WTC11 (cell line): Measurements from ENCODE around the gene DESI1.
"Not testable (repeated sequence)": the region's sequence is repeated elsewhere in the genome, so short reads cannot be mapped to it uniquely, and the experiment has no call there.

ENCODE experiments used
- ARID4B ChIP-seq: sonication (generic); formaldehyde crosslinking; IDR thresholded peaks from 2 replicates; pipeline ENCODE4 v1.8.0; 2023; ENCODE audit warnings: missing genetic modification reagents, mild to moderate bottlenecking, borderline replicate concordance
- ATF2 ChIP-seq: sonication (generic); formaldehyde crosslinking; IDR thresholded peaks from 2 replicates; pipeline ENCODE4 v1.8.1; 2022; ENCODE audit warnings: low read depth, missing genetic modification reagents, borderline replicate concordance
- ATF3 ChIP-seq: sonication (generic); formaldehyde crosslinking; conservative IDR thresholded peaks from 2 replicates; pipeline ENCODE4 v1.8.1; 2022; ENCODE audit warnings: mild to moderate bottlenecking, missing genetic modification reagents
- CREB1 ChIP-seq: sonication (generic); formaldehyde crosslinking; IDR thresholded peaks from 2 replicates; pipeline ENCODE4 v1.8.0; 2023; ENCODE audit warnings: mild to moderate bottlenecking, missing genetic modification reagents
- CTCF ChIP-seq: fragments of 200-600 bp; IDR thresholded peaks from 2 replicates; pipeline ENCODE4 v1.8.0; 2022; ENCODE audit warnings: antibody characterized with exemption
- E2F1 ChIP-seq: sonication (generic); formaldehyde crosslinking; IDR thresholded peaks from 2 replicates; pipeline ENCODE4 v1.8.0; 2022; ENCODE audit warnings: mild to moderate bottlenecking, missing genetic modification reagents
- NFYB ChIP-seq: sonication (generic); formaldehyde crosslinking; conservative IDR thresholded peaks from 2 replicates; pipeline ENCODE4 v1.8.0; 2022; ENCODE audit warnings: low read depth, missing genetic modification reagents
- NR1H2 ChIP-seq: sonication (generic); formaldehyde crosslinking; IDR thresholded peaks from 2 replicates; pipeline ENCODE4 v1.9.0; 2021; ENCODE audit warnings: mild to moderate bottlenecking, moderate library complexity, missing genetic modification reagents
- SOX15 ChIP-seq: fragments of 250-450 bp; sonication (Bioruptor Pico); IDR thresholded peaks from 2 replicates; pipeline ENCODE4 v1.9.0; 2021; ENCODE audit warnings: mild to moderate bottlenecking
- TEAD4 ChIP-seq: sonication (generic); formaldehyde crosslinking; IDR thresholded peaks from 2 replicates; pipeline ENCODE4 v1.8.0; 2022; ENCODE audit warnings: mild to moderate bottlenecking, missing genetic modification reagents
- USF2 ChIP-seq: sonication (generic); formaldehyde crosslinking; IDR thresholded peaks from 2 replicates; pipeline ENCODE4 v1.8.1; 2023; ENCODE audit warnings: mild to moderate bottlenecking, missing genetic modification reagents, moderate library complexity
- ZNF317 ChIP-seq: sonication (generic); formaldehyde crosslinking; IDR thresholded peaks from 2 replicates; pipeline ENCODE4 v1.8.1; 2023; ENCODE audit warnings: low read depth, mild to moderate bottlenecking, moderate library complexity, missing genetic modification reagents, borderline replicate concordance
- ZNF425 ChIP-seq: fragments of 250-450 bp; sonication (Bioruptor Pico); conservative IDR thresholded peaks from 2 replicates; pipeline ENCODE4 v1.9.0; 2021; ENCODE audit warnings: mild to moderate bottlenecking
- ZNF512 ChIP-seq: sonication (generic); formaldehyde crosslinking; IDR thresholded peaks from 2 replicates; pipeline ENCODE4 v1.8.1; 2022; ENCODE audit warnings: missing genetic modification reagents, borderline replicate concordance

GRCh38 chr22:41637623-41638022 is 16.8 kb upstream of the DESI1 start:
- TF ChIP-seq ZNF512 (CRISPR knock-in tag); CTCF; ZNF317 (CRISPR knock-in tag); ATF3 (CRISPR knock-in tag); CREB1; ATF2 (CRISPR knock-in tag); TEAD4 (CRISPR knock-in tag); SOX15 (CRISPR knock-in tag); USF2 (CRISPR knock-in tag); NFYB (CRISPR knock-in tag); NR1H2 (CRISPR knock-in tag); ARID4B; E2F1; ZNF425 (CRISPR knock-in tag): not testable (repeated sequence)
